HFF-Myc (cell line): ENCODE data around the gene TRDMT1.
A peak's percentile ranks its signal among the peaks of the same experiment; 100 is the strongest.

Experiments used
- DNase-seq: peaks from one replicate; pipeline ENCODE4 v3.0.0-alpha.2; 2011; ENCODE audit warnings: low read depth; ENCODE audit errors: extremely low read depth
- H3K4me3 ChIP-seq: replicated peaks from 2 replicates; pipeline ENCODE4 v1.5.1; 2011; ENCODE audit warnings: low read depth, mild to moderate bottlenecking, control low read depth, low read length
- TF ChIP-seq, protein P1 (sequence below): IDR thresholded peaks from 2 replicates; pipeline ENCODE4 v1.5.1; 2012; ENCODE audit warnings: mild to moderate bottlenecking, low read depth, low read length, control low read depth; ENCODE audit errors: missing control alignments

Gene TRDMT1

DNA sequence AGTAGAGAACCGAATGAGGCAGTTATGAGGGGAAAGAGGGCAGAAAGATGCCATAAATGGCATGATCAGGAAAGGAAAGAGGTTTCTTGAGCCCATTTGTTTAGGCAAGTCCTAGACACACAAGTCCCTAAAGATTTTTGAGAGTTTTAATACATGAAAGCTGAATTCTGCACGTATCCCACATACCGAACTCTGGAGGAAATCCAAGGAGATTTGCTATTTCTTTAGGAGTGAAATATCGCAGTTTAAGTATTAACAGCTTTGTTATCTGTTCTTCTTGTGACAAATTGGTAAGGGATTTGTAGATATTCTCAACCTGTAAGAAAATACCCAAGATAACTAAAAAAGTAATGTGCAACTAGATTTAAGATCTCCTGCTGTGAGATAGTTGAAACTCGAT is 48.2 kb downstream of the TRDMT1 start:
- DNase-seq = no peak
- TF ChIP-seq, protein P1, sequence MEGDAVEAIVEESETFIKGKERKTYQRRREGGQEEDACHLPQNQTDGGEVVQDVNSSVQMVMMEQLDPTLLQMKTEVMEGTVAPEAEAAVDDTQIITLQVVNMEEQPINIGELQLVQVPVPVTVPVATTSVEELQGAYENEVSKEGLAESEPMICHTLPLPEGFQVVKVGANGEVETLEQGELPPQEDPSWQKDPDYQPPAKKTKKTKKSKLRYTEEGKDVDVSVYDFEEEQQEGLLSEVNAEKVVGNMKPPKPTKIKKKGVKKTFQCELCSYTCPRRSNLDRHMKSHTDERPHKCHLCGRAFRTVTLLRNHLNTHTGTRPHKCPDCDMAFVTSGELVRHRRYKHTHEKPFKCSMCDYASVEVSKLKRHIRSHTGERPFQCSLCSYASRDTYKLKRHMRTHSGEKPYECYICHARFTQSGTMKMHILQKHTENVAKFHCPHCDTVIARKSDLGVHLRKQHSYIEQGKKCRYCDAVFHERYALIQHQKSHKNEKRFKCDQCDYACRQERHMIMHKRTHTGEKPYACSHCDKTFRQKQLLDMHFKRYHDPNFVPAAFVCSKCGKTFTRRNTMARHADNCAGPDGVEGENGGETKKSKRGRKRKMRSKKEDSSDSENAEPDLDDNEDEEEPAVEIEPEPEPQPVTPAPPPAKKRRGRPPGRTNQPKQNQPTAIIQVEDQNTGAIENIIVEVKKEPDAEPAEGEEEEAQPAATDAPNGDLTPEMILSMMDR = no peak
- H3K4me3 ChIP-seq = no peak overlapping the region

DNA sequence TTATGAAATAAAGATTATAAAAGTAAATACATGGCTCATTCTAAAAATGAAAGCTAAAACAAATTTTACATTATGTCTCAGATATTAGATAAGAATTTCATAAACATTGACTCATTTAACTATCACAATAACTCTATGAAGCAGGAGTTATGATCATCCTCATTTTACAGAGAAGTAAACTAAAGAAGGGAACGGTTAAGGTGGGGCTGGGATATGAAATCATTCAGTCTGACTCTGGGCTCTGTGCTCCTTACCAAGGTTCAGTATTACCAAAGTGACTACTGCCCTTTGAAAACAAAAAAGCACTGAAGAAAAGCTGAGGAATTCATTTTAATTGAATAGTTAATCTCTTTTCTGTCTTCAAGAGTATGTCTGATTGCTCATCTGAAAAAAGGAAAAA is 49.8 kb downstream of the TRDMT1 start:
- no peak overlapping the region for H3K4me3 ChIP-seq
- TF ChIP-seq, protein P1 = no peak
- no peak for DNase-seq

DNA sequence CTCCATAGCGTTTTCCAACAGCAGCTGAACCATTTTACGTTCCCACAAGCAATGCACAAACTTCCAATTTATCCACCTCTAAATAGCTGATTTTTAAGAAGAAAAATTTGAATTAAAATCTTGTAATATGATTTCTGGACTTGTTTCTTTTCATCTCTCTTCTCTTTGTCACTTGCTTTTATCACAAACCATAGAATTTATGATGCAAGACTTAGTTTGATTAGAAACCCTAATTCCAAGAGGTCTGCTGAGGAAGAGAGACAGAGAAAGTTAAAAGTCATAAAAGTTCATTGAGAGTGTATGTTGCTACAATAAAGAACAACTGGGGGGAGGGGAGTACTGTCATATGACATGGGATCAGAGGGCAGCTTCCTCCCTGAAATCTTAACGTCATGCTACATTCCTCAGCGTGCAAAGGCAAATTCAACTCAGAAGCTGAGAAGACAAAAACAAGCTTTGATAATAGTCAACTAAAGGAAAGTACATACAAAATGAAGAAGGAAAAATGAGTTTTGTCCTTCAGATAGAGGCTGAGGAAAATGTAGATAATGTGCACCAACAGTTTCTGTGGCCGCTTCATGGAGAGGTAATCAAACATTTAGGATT is 53.5 kb downstream of the TRDMT1 start:
- TF ChIP-seq, protein P1 = no peak
- DNase-seq = no peak
- H3K4me3 ChIP-seq = no peak overlapping the region

DNA sequence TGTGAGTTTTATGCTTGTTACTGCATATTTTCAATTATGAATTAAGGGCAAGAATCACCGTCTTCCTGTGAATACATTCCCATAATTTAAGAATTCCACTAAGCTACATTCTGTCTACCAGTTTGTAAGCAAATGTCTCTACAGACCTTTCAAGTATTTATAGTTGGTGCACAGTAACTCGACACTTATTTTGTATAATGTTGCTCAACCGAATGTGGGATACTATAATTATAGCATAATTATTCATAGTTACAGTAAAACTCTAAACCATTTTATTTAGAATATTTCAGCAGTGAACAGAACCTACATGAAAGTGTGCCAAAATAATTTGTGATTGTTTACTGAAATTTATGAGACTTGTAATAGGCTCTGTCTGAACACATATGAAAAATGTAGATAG is 54.6 kb downstream of the TRDMT1 start:
- H3K4me3 ChIP-seq = no peak overlapping the region
- TF ChIP-seq, protein P1 = no peak
- no peak for DNase-seq

DNA sequence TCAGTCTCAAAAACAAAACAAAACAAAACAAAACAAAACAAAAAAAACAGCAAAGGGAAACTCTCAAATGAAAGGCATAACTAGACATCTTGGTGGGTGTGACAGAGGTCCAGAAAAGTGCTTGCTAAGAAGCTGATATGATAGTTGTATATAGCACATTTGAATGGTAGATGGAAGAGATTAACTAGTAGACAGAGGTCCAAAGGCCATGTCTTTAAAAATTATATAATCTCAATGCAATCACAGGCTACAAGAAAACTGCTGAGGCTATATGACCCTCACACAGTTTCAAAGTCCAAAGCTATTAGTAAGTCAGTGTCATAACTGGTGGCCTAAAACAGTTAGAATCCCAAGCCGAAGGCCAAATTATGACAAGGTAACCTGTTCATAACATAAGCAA is 56.2 kb downstream of the TRDMT1 start:
- TF ChIP-seq, protein P1 = no peak
- DNase-seq = no peak
- H3K4me3 ChIP-seq = no peak overlapping the region

DNA sequence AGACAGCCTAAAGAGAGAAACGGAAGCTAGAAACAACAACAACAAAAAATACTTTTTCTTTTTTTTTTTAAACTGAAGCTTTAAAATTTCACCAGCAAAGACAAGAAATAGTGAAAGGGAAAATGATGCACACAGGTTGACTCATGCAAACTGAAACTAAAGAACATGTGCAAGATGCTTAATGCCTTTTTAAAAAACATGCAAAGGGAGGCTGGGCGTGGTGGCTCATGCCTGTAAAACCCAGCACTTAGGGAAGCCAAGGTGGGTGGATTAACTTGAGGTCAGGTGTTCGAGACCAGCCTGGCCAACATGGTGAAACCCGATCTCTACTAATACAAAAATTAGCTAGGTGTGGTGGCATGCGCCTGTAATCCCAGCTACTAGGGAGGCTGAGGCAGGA is 56.7 kb downstream of the TRDMT1 start:
- H3K4me3 ChIP-seq = no peak overlapping the region
- DNase-seq = peak; percentile 19
- TF ChIP-seq, protein P1 = no peak

DNA sequence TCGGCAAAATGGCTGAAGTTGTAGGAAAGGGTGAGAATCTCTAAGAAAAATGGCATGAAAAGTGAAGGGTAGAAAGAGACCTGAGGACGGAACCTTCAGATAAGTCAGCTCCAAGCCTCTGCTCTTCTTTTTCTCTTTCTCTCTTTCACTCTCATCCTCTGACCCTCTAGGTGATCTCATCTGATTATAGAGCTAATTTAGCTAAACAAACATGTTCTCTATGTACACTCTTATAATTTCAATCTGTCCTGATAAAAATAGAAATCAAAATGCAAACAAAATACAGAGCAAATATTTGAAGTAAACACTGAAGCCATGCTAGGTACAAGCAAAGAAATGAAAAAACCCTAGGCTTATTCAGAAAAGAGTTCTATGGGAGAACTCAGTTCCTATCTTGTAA is 57.4 kb downstream of the TRDMT1 start:
- no peak overlapping the region for H3K4me3 ChIP-seq
- DNase-seq = no peak
- TF ChIP-seq, protein P1 = no peak
